K562 (cell line): ENCODE results near the gene TFEB. TPM values are rescaled to one million over a fixed set of nuclear protein-coding genes. Genes with fewer than 3 reads are reported as not detected.

Experiments used
- ATAC-seq: fragments of 200-7000 bp; cut with Tn5 transposase; 3 replicates; pipeline ENCODE4 v1.9.1; 2020; ENCODE audit warnings: moderate library complexity
- BruUV-seq: library from RNA; stranded (reverse); fragments of 400-500 nt; replicated peaks from 2 replicates; lab custom pipeline; 2021; lab: Mats Ljungman, UMichigan
- CTCF ChIA-PET: fragments of 300-600 bp; formaldehyde crosslinking; extraction: SDS; loops from one replicate; lab custom pipeline; 2021; ENCODE audit warnings: low intra/inter-chr PET ratio; lab: Yijun Ruan, JAX
- POLR2A ChIA-PET: fragments of 300-600, 350-650 bp; sonication (Branson Sonifier 250); formaldehyde crosslinking; extraction: SDS; loops from one replicate; lab custom pipeline; 2021; ENCODE audit warnings: antibody characterized with exemption, inconsistent platforms; lab: Yijun Ruan, JAX
- DNase-seq, 4 experiments: peaks; one replicate each; pipeline versions ENCODE4 v3.0.0 to v3.0.0-alpha.2; 2011 to 2018; ENCODE audit warnings: low spot score in 3 of 4, mixed read lengths in 3 of 4; ENCODE audit errors: extremely low read depth in 1 of 4
- FAIRE-seq: peaks from 2 replicates; lab custom pipeline; 2011; peaks lifted over from hg19 to GRCh38; lab: Jason Lieb, UNC
- H2AFZ ChIP-seq: 2 replicates; pipeline ENCODE4 v1.6.0; 2011; ENCODE audit warnings: low read depth, low read length, control low read depth, inconsistent platforms
- H3K27ac ChIP-seq: fragments of 200-600 bp; 3 replicates; pipeline ENCODE4 v1.8.0; 2011; ENCODE audit warnings: low read depth, mild to moderate bottlenecking, control low read depth, inconsistent platforms, low read length, moderate library complexity, mixed read lengths; ENCODE audit errors: extremely low read depth
- H3K27me3 ChIP-seq, 2 experiments: fragments of 300-600 bp in 1 of 2; 2 replicates in 1 of 2; 3 replicates in 1 of 2; pipeline versions ENCODE4 v1.6.0 to v1.8.0; 2011; ENCODE audit warnings: inconsistent platforms in 2 of 2, low read length in 2 of 2, mild to moderate bottlenecking in 1 of 2, mixed read lengths in 1 of 2, moderate library complexity in 1 of 2; ENCODE audit not compliant: control insufficient read depth in 2 of 2, insufficient read depth in 2 of 2
- H3K36me3 ChIP-seq: fragments of 300-600 bp; 3 replicates; pipeline ENCODE4 v1.8.0; 2011; ENCODE audit warnings: mild to moderate bottlenecking, low read length, inconsistent platforms; ENCODE audit not compliant: control insufficient read depth, insufficient read depth
- H3K4me1 ChIP-seq, 2 experiments: fragments of 200-600 bp in 1 of 2; replicated peaks in 1 of 2; 2 replicates in 1 of 2; 3 replicates in 1 of 2; pipeline versions ENCODE4 v1.5.1 to v1.8.0; 2011; ENCODE audit warnings: inconsistent platforms in 2 of 2, low read length in 2 of 2, mild to moderate bottlenecking in 1 of 2, mixed read lengths in 1 of 2, moderate library complexity in 1 of 2; ENCODE audit not compliant: control insufficient read depth in 2 of 2, insufficient read depth in 2 of 2
- H3K4me2 ChIP-seq: 2 replicates; pipeline ENCODE4 v1.6.1; 2011; ENCODE audit warnings: low read length, control low read depth, inconsistent platforms, mixed read lengths; ENCODE audit not compliant: insufficient read depth
- H3K4me3 ChIP-seq: fragments of 200-600 bp; sonication (generic), shearing (Covaris generic); 2 replicates; pipeline ENCODE4 v1.5.1; 2016; ENCODE audit warnings: control low read depth, inconsistent platforms
- H3K79me2 ChIP-seq: fragments of 200-600 bp; 3 replicates; pipeline ENCODE4 v1.8.0; 2011; ENCODE audit warnings: low read length, inconsistent platforms; ENCODE audit not compliant: control insufficient read depth, insufficient read depth
- H3K9ac ChIP-seq, 2 experiments: 2 replicates each; pipeline versions ENCODE4 v1.6.0 to v1.6.1; 2011; ENCODE audit warnings: low read depth in 2 of 2, low read length in 2 of 2, control low read depth in 1 of 2, inconsistent platforms in 1 of 2, mild to moderate bottlenecking in 1 of 2, mixed read lengths in 1 of 2; ENCODE audit not compliant: insufficient read depth in 1 of 2
- H3K9me1 ChIP-seq: one replicate; pipeline ENCODE4 v1.6.0; 2011; ENCODE audit warnings: inconsistent platforms, mild to moderate bottlenecking, low read length, moderate library complexity; ENCODE audit not compliant: control insufficient read depth, insufficient read depth
- H3K9me3 ChIP-seq: replicated peaks from 2 replicates; pipeline ENCODE4 v1.5.1; 2011; ENCODE audit warnings: low read depth, low read length, inconsistent platforms; ENCODE audit not compliant: control insufficient read depth, insufficient read depth
- H4K20me1 ChIP-seq: replicated peaks from 2 replicates; pipeline ENCODE4 v1.6.1; 2011; ENCODE audit warnings: low read length, inconsistent platforms, mixed read lengths; ENCODE audit not compliant: control insufficient read depth, insufficient read depth
- GTF3C2 ChIP-seq: IDR thresholded peaks from 3 replicates; pipeline ENCODE4 v1.6.1; 2011; ENCODE audit warnings: borderline replicate concordance, mild to moderate bottlenecking, moderate library complexity; ENCODE audit not compliant: insufficient read length; ENCODE audit errors: extremely low read depth
- HDAC8 ChIP-seq: fragments of 450-650 bp; IDR thresholded peaks from 2 replicates; pipeline ENCODE4 v1.6.1; 2016; ENCODE audit warnings: mild to moderate bottlenecking, missing genetic modification characterization, moderate library complexity, missing compliant biosample characterization
- HMGXB4 ChIP-seq: sonication (generic); formaldehyde crosslinking; IDR thresholded peaks from 2 replicates; pipeline ENCODE4 v1.8.1; 2023; ENCODE audit warnings: mild to moderate bottlenecking, missing genetic modification reagents
- MCM5 ChIP-seq: fragments of 450-650 bp; IDR thresholded peaks from 2 replicates; pipeline ENCODE4 v1.6.1; 2016; ENCODE audit warnings: low read depth
- NFE2 ChIP-seq: IDR thresholded peaks from 2 replicates; pipeline ENCODE4 v1.6.1; 2014; ENCODE audit warnings: antibody characterized with exemption, low read depth
- NONO ChIP-seq, 2 experiments: fragments of 200-400 bp in 1 of 2; fragments of 450-650 bp in 1 of 2; formaldehyde crosslinking in 1 of 2; IDR thresholded peaks; 2 replicates each; pipeline ENCODE4 v1.6.1; 2017; ENCODE audit warnings: low read depth in 2 of 2, mild to moderate bottlenecking in 2 of 2, moderate library complexity in 2 of 2, low read length in 1 of 2
- NR2F6 ChIP-seq: fragments of 450-650 bp; formaldehyde crosslinking; IDR thresholded peaks from 2 replicates; pipeline ENCODE4 v1.4.0; 2020; ENCODE audit warnings: mild to moderate bottlenecking
- RBM25 ChIP-seq: fragments of 200-400 bp; formaldehyde crosslinking; IDR thresholded peaks from 2 replicates; pipeline ENCODE4 v1.6.1; 2018; ENCODE audit warnings: low read length, low read depth, moderate library complexity; ENCODE audit not compliant: severe bottlenecking
- ZBTB8A ChIP-seq: fragments of 450-650 bp; IDR thresholded peaks from 2 replicates; pipeline ENCODE4 v1.6.1; 2018; ENCODE audit warnings: mild to moderate bottlenecking, moderate library complexity; ENCODE audit not compliant: partially characterized antibody
- ZFP1 ChIP-seq: fragments of 450-650 bp; formaldehyde crosslinking; IDR thresholded peaks from 2 replicates; pipeline ENCODE4 v1.4.0; 2020; ENCODE audit warnings: mild to moderate bottlenecking, mixed read lengths
- ZNF277 ChIP-seq: fragments of 250-450 bp; sonication (Bioruptor Pico); IDR thresholded peaks from 2 replicates; pipeline ENCODE4 v1.8.0; 2022; ENCODE audit warnings: inconsistent platforms, mild to moderate bottlenecking, moderate library complexity, borderline replicate concordance
- ZNF324 ChIP-seq: fragments of 250-450 bp; sonication (Bioruptor Pico); IDR thresholded peaks from 2 replicates; pipeline ENCODE4 v1.4.0; 2020; ENCODE audit warnings: mild to moderate bottlenecking
- WGBS: fragments of 100-300 bp; shearing (Covaris generic); methylation state at CpG from one replicate; pipeline ENCODE4 v1.1.6; 2016; ENCODE audit warnings: low coverage, mixed read lengths; ENCODE audit not compliant: insufficient coverage; ENCODE audit errors: missing lambda C conversion rate; 5-methylcytosine and 5-hydroxymethylcytosine counted together
- in situ Hi-C: fragments of 300-500 bp; cut with MboI; formaldehyde crosslinking; loops from 4 replicates; pipeline ENCODE4 v1.15.0; 2018; ENCODE audit warnings: inconsistent platforms, mixed read lengths
- intact Hi-C: fragments of 100-400 bp; cut with micrococcal nuclease; formaldehyde crosslinking; loops from 2 replicates; pipeline ENCODE4 v1.14.2; 2022
- polyA plus RNA-seq, 8 experiments: library from polyadenylated mRNA; depleted of rRNA in 4 of 8; stranded (reverse) in 5 of 8; unstranded in 3 of 8; fragments of >200 nt; fragmentation: Nextera tagmentation in 2 of 8; fragmentation: Illumina TruSeq in 1 of 8; extraction: Ambion mirVana in 2 of 8; extraction: Trizol in 1 of 8; gene quantifications; 2 replicates each; pipeline versions ENCODE4 v1.2.1 to v1.2.3, GENCODE V29; 2011 to 2014; ENCODE audit warnings: inconsistent platforms in 1 of 8, missing spikeins in 1 of 8
- total RNA-seq, 7 experiments: library from RNA; depleted of rRNA in 6 of 7; stranded (reverse); fragments of >200 nt in 6 of 7; fragmentation: Illumina TruSeq in 2 of 7; extraction: Trizol in 2 of 7; gene quantifications; 2 replicates each; pipeline versions ENCODE4 v1.2.1 to v1.2.3, GENCODE V29; 2011 to 2021; ENCODE audit warnings: low replicate concordance in 1 of 7

Gene TFEB
- total and polyA plus RNA-seq, 9 of the 15 experiments (the other 6 are each of a cell fraction or from before 2014, with no cell fraction given), result 0.04 to 4.7 (median 2.0) TPM

GRCh38 chr6:41763470-41763869 is 28.1 kb upstream of the TFEB start (continued):
- TF ChIP-seq HDAC8 (no peak), ZFP1 (CRISPR knock-in tag) (no peak), NR2F6 (no peak), ZBTB8A (no peak), ZNF324 (CRISPR knock-in tag) (no peak), NONO (IDR thresholded peaks at IDR 0.05; ENCODE audit: low read depth in 2 of 2, low read length in 1 of 2) (no peak), HMGXB4 (no peak), MCM5 (no peak)

DNA sequence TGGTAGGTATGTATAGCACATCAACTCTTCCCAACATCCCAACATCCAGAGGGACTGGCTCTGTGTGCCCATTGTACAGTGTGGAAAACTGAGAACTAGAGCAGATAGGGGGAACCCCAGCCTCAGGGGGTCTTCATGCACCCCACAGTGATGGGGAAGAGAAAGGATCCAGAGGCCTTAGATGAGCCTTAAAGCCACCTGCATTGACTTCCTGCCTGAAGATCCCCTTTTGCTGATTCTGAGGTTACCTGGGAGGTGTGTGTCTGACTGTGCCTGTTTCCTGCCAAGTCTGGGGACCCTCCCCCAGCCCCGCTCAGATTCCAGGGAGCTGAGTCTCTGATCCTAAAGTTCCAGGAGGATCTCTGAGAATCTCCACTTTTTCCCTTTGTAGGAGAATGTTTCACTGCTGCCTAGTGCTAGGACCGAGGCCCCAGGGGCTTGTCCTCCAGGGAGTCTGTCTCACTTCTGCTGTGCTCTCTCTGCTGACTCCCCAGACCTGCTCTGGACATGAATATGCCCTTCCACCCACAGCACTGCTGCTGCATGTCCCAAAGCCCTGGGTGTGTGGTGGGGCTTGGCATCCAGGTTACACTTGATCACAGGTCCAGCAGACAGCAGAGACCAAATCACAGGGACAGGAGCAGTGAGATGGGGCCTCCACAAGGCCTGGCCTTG is 24.6 kb upstream of the TFEB start:
- CTCF ChIA-PET, result no interaction called here

More for the DNA sequence above, 24.6 kb upstream of the TFEB start:
- intact Hi-C loops, result no loop called here
- no peaks in the 10 kb centered on the region for H3K79me2 ChIP-seq
- H3K9me1 ChIP-seq, result no peaks in the 10 kb centered on the region
- H3K4me1 ChIP-seq, result peaks cover 0 to 7% of the 10 kb centered on the region in 2 experiments; a peak in 1 of 5 replicates
- H3K4me2 ChIP-seq, result no peak overlapping the region
- peak; percentile 31 for ATAC-seq
- H3K27ac ChIP-seq, result no peak overlapping the region
- in situ Hi-C loops, result no loop called here
- no peak for DNase-seq
- peak overlapping the region in 1 of 2 experiments; percentile 42; a peak in 1 of 4 replicates for H3K9ac ChIP-seq
- no peaks in the 10 kb centered on the region for H3K36me3 ChIP-seq
- peaks cover 26 to 66% of the 10 kb centered on the region in 2 experiments for H3K27me3 ChIP-seq
- H3K4me3 ChIP-seq, result no peak overlapping the region
- TF ChIP-seq ZNF277 (CRISPR knock-in tag) (no peak), RBM25 (peak; percentile 17), GTF3C2 (no peak), NFE2 (no peak)
- POLR2A ChIA-PET, result interaction anchor here (1.7 kb wide), 1 partner anchor 11 kb away, joined by 3 read pairs; no protein-coding TSS in a partner anchor
- H4K20me1 ChIP-seq, result no peaks in the 10 kb centered on the region
- H2AFZ ChIP-seq, result no peak overlapping the region
- no peak for FAIRE-seq
- no peaks in the 10 kb centered on the region for H3K9me3 ChIP-seq
- no TSS peak for BruUV-seq
- 4% methylated on average over 2 of the region's 2 CpGs for WGBS
